CMK (cell line): ENCODE results near the gene SH2D4B.
A peak's percentile ranks its signal among the peaks of the same experiment; 100 is the strongest.

Source experiments
- DNase-seq: peaks from one replicate; pipeline ENCODE4 v3.0.0-alpha.2; 2010; ENCODE audit warnings: low read depth

The SH2D4B gene

GRCh38 chr10:80590585-80591125, 53.0 kb downstream of the SH2D4B start:
- no peak for DNase-seq

DNA sequence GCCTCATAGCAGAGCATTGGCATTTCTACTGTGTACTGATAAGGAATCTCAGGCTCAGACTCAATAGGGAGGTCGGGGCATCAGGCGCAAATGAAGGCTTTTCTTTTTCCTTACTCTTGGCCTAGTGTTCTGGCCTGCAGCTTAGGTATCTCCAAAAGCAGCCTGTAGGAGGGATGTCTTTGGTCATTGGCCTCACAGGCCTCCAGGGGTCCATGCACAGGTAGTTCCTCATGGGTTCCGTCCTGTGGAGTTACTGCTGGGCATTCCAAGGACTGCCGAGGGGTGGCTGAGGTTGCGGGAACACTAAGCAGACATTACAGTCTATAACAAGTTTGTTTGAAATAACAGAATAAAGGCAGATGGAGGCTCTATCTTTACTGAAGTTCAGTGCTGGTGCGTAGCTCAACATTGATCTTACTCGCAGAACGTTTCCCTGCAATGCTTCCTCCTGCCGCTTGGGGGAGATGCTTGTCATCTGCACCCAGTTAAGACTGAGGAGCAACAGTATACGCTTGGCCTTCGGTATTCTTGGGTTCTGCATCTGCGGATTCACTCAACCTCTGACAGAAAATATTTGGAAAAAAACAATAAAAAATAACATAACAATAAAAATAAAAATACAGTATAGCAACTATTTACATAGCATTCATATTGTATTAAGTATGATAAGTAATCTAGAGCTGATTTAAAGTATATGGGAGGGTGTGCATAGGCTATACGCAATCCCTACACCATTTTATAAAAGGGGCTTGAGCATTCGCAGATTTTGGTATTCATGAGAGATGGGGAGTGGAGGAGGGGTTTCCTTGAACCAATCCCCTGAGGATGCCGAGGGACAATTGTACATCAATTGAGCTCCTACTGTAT, 58.9 kb downstream of the SH2D4B start:
- DNase-seq, result peak; percentile 47

- no peak for DNase-seq
Measured at GRCh38 chr10:80598084-80598798, 60.5 kb downstream of the SH2D4B start.

DNA sequence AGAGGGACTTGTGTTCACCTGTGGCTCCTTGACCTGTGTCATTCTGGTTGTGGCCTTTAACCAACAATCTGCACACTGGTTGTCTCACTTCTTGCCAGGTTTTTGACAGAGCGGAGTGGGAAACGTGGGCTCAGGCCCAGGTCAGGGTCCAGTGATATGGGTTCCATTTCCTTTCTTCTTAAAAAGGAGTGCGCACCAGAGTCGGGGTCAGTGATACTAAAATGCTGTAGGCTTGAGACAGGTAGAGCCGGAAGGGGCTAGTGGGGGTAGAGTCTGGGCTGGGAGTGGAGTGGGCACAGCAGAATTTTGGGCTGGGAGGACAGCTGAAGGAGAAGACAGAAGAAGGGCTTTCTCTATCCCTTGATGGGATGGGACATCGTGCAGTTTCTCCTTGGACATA, 61.2 kb downstream of the SH2D4B start:
- no peak for DNase-seq

- DNase-seq, result peak; percentile 69
Measured at GRCh38 chr10:80599424-80599847, 61.7 kb downstream of the SH2D4B start.

DNA sequence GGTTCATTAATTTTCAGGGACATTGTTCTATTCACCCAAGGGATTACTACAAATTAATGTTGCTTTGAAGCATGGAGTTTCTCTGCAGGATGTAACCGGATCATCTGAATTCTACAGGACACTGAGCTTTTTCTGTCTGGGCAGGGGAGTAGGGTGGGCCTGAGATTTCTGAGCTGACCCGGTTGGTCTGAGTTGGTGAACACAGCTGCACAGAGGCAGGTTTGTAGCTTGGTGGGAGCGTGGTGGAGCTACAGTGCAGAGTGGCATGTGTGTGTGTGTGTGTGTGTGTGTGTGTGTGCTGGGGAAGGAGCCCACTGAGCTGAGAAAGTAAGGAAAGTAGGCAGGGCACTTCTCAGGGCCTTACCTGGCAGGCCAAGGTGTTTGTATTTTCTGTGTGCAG, 62.6 kb downstream of the SH2D4B start:
- DNase-seq, result no peak

GRCh38 chr10:80602881-80603280, 65.2 kb downstream of the SH2D4B start:
- DNase-seq, result no peak

DNA sequence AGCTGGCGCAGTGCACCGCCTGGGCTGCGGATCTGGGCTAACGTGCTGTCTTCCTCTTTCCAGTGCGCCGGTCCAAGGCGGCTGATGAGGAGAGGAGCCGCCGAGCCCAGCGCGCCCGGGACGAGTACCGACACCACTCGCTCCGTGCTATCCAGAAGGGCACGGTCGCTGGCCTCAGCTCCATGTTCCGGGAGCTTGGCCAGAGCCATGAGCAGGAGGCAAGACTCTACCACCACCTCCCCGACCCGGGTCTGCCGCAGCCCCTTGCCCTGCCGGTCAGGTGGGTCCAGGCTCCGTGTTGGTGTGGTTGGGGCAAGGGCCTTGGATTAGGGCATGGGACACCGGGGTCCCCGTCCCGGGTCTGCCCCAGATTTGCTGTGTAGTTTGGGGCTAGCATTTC, 65.8 kb downstream of the SH2D4B start:
- DNase-seq, result no peak

- DNase-seq, result no peak
Measured at GRCh38 chr10:80608706-80609105, 71.0 kb downstream of the SH2D4B start.

- no peak for DNase-seq
Measured at GRCh38 chr10:80609331-80609730, 71.6 kb downstream of the SH2D4B start.

DNA sequence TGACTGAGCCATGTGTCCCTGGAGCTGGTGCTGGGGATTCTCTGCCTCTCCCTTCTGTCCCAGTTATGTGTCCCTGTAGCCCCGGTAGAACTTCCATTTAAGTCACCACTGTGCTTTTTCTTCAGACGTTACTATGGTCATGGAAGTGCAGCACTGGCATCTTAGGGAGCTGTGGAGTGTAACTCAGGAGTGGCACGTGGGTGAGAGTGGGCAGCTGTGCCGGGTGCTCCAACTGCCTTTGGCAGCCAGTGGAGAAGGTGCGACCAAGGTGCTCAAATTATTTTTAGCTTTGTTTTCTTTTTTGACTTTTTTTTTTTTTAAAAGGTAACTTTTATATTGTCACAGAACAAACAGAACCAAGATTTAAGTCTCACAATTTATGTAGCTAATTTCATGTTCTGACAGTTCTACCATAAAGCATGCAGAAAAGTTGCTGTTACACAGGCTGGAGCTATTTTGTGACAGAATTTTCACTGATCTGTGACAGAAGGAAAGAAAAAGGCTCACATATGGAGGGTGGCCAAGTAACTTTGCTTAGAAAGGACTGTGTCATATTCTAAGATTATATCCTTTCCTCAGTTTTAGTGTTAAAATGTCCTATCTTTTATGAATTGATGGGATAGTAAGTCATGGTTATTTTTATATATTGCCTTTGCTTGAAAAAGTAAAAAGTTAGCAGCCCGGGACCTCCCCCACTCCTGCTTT, 73.9 kb downstream of the SH2D4B start:
- DNase-seq, result no peak

GRCh38 chr10:80612261-80612660, 74.6 kb downstream of the SH2D4B start:
- DNase-seq, result no peak

- no peak for DNase-seq
Measured at GRCh38 chr10:80613466-80614170, 75.9 kb downstream of the SH2D4B start.

- DNase-seq, result no peak
Measured at GRCh38 chr10:80614576-80615416, 77.1 kb downstream of the SH2D4B start.

DNA sequence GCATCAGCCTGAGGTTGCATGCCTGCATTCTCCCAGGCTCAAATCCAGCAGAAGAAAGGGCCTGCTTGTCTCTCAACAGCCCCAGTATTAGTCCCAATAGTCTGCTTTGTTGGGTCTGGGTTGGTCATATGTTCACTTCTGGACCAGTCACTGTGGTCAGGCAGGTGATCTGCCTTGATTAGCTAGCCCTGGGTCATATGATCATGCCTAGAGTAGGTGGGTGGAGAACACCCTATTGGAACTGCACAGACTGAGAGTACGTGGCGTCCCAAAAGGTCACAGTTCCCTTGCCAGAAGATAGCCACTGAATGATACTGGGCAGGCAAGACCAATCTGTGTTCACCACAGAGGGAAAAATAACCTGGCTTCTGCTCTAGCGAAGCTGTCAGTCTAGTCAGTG, 80.1 kb downstream of the SH2D4B start:
- DNase-seq, result no peak

DNA sequence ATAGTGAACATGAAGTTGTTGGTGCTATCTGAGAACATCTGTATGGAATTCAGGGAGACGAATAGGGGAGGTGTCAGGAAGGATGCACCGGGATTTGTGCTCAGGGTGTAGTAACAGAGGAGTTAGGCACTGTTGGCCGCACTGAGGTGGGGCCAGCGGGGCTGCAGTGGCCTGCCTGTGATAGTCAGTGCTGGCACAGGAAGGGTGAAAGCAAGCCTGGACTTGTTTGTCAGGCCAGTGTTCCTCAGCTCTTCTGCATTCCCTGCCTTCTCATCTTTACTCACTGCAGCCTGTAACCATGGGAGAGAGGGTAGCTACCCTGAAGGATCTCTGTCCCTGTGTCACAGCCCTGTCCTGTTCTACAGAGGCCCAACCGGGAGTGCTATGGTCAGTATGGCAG, 81.3 kb downstream of the SH2D4B start:
- no peak for DNase-seq

DNA sequence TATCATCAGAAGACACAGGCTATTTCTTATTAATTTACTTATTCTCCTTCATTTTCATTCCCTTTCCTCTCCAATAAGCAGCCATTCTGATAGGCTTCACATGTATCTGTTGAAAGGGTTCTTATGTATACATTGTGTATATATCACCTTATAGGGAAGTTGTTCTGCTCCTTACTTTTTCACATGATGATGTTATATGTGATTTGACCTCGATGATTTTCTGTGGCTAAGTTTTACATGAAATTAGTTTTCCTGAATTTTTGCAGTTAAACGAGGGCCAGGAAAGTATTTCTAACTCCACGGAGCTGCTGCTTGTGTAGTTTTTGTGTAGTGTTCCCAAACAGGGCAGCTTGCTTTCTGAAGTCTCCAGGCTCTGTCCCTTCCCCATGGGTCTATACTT, 84.5 kb downstream of the SH2D4B start:
- no peak for DNase-seq

DNA sequence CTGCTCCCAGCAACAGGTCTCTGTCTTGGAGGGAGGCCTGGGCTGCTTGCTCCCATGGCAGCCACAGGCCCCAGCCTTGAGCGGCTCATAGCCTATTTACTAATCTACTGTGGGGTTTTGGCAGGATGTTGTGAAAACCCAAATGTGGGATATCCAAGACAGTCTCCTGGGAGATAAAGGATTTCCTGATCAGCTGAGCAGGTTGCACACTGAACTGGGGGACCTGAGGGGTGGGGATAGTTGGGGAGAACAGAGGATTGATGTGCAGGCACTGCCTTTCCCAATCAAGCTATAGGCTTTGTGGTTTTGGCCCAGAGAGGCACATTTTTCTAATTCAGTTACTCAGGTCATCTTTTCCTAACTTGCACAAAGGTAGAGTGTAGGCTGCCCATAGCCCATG, 92.6 kb downstream of the SH2D4B start:
- DNase-seq, result no peak

DNA sequence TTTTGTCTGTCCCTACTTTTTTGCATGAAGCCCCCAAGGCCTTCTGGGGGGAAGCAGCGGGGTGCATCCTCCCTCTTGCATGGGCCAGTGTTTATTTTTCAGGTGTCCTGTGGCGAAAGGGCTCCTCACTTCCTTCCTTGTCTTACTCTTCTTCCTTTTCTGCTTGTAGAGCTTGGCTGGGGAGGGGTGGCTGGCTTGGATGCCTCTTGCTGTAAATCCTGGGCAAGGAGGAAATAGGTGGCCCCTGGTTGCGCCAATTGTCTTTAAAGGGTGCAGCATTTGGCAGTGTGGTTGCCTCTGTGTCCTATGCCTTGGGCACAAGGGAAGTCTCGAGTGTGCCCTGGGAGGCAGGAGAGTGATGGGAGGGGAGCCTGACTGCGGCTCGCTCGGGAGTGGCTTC, 95.0 kb downstream of the SH2D4B start:
- no peak for DNase-seq

DNA sequence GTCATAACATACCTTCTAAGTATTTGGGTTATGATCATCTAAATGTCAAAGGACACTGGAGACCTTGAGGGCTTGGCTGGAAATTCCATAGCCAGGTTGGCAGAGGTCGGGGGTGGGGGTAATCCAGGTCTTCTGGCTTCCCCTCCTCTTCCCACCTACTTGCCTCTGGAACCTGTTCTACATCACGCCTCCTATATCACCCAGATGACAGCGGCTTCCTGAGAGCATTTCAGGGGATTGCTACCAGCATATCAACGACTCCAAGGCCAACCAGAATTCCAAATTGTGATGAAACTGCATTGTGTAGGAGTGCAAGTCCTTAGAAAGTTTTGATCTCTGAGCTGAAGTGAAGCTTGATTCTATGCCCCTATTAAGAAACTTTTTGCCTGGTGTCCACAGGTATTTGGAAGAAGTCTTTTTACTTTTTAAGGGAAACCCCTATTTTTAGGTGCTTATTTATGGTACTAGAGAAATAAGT, 95.7 kb downstream of the SH2D4B start:
- no peak for DNase-seq

DNA sequence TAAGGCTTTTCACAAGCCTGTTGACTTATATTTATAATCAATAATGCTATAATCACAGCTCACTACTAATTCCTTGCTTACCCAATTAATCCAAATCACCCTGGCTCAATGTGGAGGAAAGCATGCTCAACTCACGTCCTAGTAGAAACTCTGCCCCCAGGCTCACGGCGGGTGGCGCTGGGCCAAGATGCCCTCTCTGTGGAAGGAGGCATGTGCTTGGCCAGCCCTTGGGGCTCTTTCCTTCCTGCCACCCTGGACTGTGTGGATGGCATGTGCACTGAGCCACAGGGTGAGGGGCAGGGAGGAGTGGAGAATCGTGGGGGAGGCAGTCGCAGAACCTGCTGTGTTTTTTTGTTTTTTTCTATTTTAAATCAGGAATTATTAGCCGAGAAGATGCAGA, 96.2 kb downstream of the SH2D4B start:
- no peak for DNase-seq
